NCI-H748 (cell line): Measurements from ENCODE around the gene IRF2BPL.
A peak's percentile ranks its signal among the peaks of the same experiment; 100 is the strongest.

Experiments used
- DNase-seq: peaks from one replicate; lab custom pipeline; 2025; ENCODE audit not compliant: unreplicated experiment; lab: John Stamatoyannopoulos, UW

Gene IRF2BPL

GRCh38 chr14:77014004-77014604 is 14.4 kb downstream of the IRF2BPL start:
- DNase-seq: no peak

GRCh38 chr14:77012193-77012765 is 16.2 kb downstream of the IRF2BPL start:
- no peak for DNase-seq

- DNase-seq: peak; percentile 97
Measured at GRCh38 chr14:77011245-77011644, 17.3 kb downstream of the IRF2BPL start.

GRCh38 chr14:77009014-77009413 is 19.5 kb downstream of the IRF2BPL start:
- DNase-seq: no peak

GRCh38 chr14:77008541-77008940 is 20.0 kb downstream of the IRF2BPL start:
- DNase-seq: no peak

- peak; percentile 47 for DNase-seq
Measured at GRCh38 chr14:77007975-77008421, 20.5 kb downstream of the IRF2BPL start.

GRCh38 chr14:77007183-77007974 is 21.1 kb downstream of the IRF2BPL start:
- no peak for DNase-seq

GRCh38 chr14:77006132-77006531 is 22.4 kb downstream of the IRF2BPL start:
- DNase-seq: no peak

GRCh38 chr14:77005559-77005958 is 22.9 kb downstream of the IRF2BPL start:
- no peak for DNase-seq

GRCh38 chr14:77004711-77005460 is 23.6 kb downstream of the IRF2BPL start:
- DNase-seq: no peak

- no peak for DNase-seq
Measured at GRCh38 chr14:77003960-77004710, 24.4 kb downstream of the IRF2BPL start.

GRCh38 chr14:77002889-77003288 is 25.6 kb downstream of the IRF2BPL start:
- DNase-seq: no peak

- no peak for DNase-seq
Measured at GRCh38 chr14:77002335-77002734, 26.2 kb downstream of the IRF2BPL start.

- DNase-seq: peak; percentile 33
Measured at GRCh38 chr14:77000340-77001270, 27.9 kb downstream of the IRF2BPL start.

GRCh38 chr14:76998910-76999309 is 29.6 kb downstream of the IRF2BPL start:
- DNase-seq: no peak

GRCh38 chr14:76997257-76997970 is 31.1 kb downstream of the IRF2BPL start:
- DNase-seq: no peak

GRCh38 chr14:76996563-76997146 is 31.9 kb downstream of the IRF2BPL start:
- no peak for DNase-seq

GRCh38 chr14:76995279-76996035 is 33.1 kb downstream of the IRF2BPL start:
- no peak for DNase-seq
